LNCAP (cell line): ENCODE data around the gene MACC1.

Source experiments
- CTCF ChIP-seq: fragments of 450-650 bp; IDR thresholded peaks from 2 replicates; pipeline ENCODE4 v1.5.1; 2017; ENCODE audit warnings: mild to moderate bottlenecking

The MACC1 gene

GRCh38 chr7:20183086-20183485 is 34.1 kb downstream of the MACC1 start:
- TF ChIP-seq CTCF: no peak

- no peak for TF ChIP-seq CTCF
Observed at GRCh38 chr7:20176578-20177242, 40.5 kb downstream of the MACC1 start.

GRCh38 chr7:20173828-20174227 is 43.4 kb downstream of the MACC1 start:
- TF ChIP-seq CTCF: no peak

- peak; percentile 73 for TF ChIP-seq CTCF
Observed at GRCh38 chr7:20172736-20173334, 44.3 kb downstream of the MACC1 start.

GRCh38 chr7:20170633-20171032 is 46.6 kb downstream of the MACC1 start:
- no peak for TF ChIP-seq CTCF

- TF ChIP-seq CTCF: no peak
Observed at GRCh38 chr7:20165146-20165510, 52.1 kb downstream of the MACC1 start.

- no peak for TF ChIP-seq CTCF
Observed at GRCh38 chr7:20164425-20165145, 52.6 kb downstream of the MACC1 start.
